Stomach (tissue), 4 donors: ENCODE results near the gene PSME1.

Experiments used
- CTCF ChIP-seq, 7 experiments: fragments of 450-650 bp in 4 of 7; fragments of 200-600 bp in 3 of 7; sonication (generic) in 3 of 7; IDR thresholded peaks; one replicate each; pipeline ENCODE4 v1.5.1; 2016 to 2019; ENCODE audit warnings: antibody characterized with exemption in 7 of 7, control low read depth in 2 of 7, mild to moderate bottlenecking in 1 of 7
- POLR2AphosphoS5 ChIP-seq, 3 donors: sonication (generic); formaldehyde crosslinking; IDR thresholded peaks; one replicate each; pipeline ENCODE4 v1.6.1; 2016; ENCODE audit warnings: antibody characterized with exemption in 3 of 3

DNA sequence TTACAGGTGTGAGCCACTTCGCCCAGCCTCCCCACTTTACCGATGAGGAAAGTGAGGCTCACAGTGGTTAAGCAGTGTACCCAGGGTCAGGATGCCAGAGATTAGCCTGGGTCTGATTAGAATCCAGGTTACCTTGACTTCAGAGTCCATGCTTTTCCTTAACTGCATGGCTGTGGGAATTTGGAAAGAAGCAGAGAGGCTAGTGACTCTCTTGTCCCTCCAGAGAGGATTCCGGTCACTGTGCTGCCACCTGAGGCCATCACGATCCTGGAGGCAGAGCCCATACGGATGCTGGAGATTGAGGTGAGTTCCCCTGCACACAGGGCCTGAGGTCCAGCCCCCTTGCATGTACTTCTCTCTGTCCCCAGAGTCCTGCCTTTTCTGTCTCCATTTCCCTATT is 40.6 kb downstream of the PSME1 start:
- TF ChIP-seq CTCF (IDR thresholded peaks at IDR 0.05): no peak
- no peak for TF ChIP-seq POLR2AphosphoS5 (IDR thresholded peaks at IDR 0.05)
